SK-N-SH (cell line): ENCODE results near the gene CDCP1. TPM values are rescaled to one million over a fixed set of nuclear protein-coding genes. Genes with fewer than 3 reads are reported as not detected.

Experiments
- CTCF ChIA-PET: fragments of 300-600, 350-600 bp; formaldehyde crosslinking; extraction: SDS; loops from one replicate; lab custom pipeline; 2021; lab: Yijun Ruan, JAX
- POLR2A ChIA-PET: fragments of 350-600 bp; sonication (Branson Sonifier 250); formaldehyde crosslinking; extraction: SDS; loops from one replicate; lab custom pipeline; 2020; ENCODE audit warnings: antibody characterized with exemption, inconsistent platforms; lab: Yijun Ruan, JAX
- DNase-seq: peaks from one replicate; pipeline ENCODE4 v3.0.0; 2012
- H2AFZ ChIP-seq: fragments of 200-600 bp; sonication (generic); 2 replicates; pipeline ENCODE4 v1.8.1; 2016; ENCODE audit warnings: antibody characterized with exemption, mild to moderate bottlenecking, low read depth
- H3F3A ChIP-seq: fragments of 200-600 bp; sonication (generic); replicated peaks from 2 replicates; pipeline ENCODE3; 2016; ENCODE audit warnings: antibody characterized with exemption, mild to moderate bottlenecking; ENCODE audit not compliant: insufficient read depth
- H3K27ac ChIP-seq, 2 experiments: fragments of 200-500 bp in 1 of 2; fragments of 200-600 bp in 1 of 2; sonication (Bioruptor generic) in 1 of 2; sonication (generic), shearing (Covaris generic) in 1 of 2; 2 replicates each; pipeline versions ENCODE4 v1.5.1 to v1.6.1; 2014 to 2016; ENCODE audit warnings: low read depth in 2 of 2, inconsistent platforms in 1 of 2, low read length in 1 of 2, mild to moderate bottlenecking in 1 of 2, mixed read lengths in 1 of 2
- H3K27me3 ChIP-seq: fragments of 200-600 bp; sonication (generic), shearing (Covaris generic); 2 replicates; pipeline ENCODE4 v1.6.1; 2016; ENCODE audit warnings: mixed run types; ENCODE audit not compliant: insufficient read depth
- H3K36me3 ChIP-seq, 2 experiments: fragments of 200-500 bp in 1 of 2; fragments of 200-600 bp in 1 of 2; sonication (Bioruptor generic) in 1 of 2; sonication (generic) in 1 of 2; replicated peaks in 1 of 2; 2 replicates each; pipeline versions ENCODE3 to v1.5.1; 2014 to 2016; ENCODE audit warnings: low read length in 1 of 2, mild to moderate bottlenecking in 1 of 2; ENCODE audit not compliant: insufficient read depth in 2 of 2, control insufficient read depth in 1 of 2
- H3K4me1 ChIP-seq, 2 experiments: fragments of 200-500 bp in 1 of 2; fragments of 200-600 bp in 1 of 2; sonication (Bioruptor generic) in 1 of 2; sonication (generic), shearing (Covaris generic) in 1 of 2; 2 replicates each; pipeline versions ENCODE4 v1.5.1 to v1.6.1; 2014 to 2016; ENCODE audit warnings: low read depth in 1 of 2, low read length in 1 of 2, mixed run types in 1 of 2; ENCODE audit not compliant: insufficient read depth in 2 of 2, control insufficient read depth in 1 of 2
- H3K4me2 ChIP-seq: fragments of 200-600 bp; sonication (generic), shearing (Covaris generic); 2 replicates; pipeline ENCODE4 v1.6.1; 2017; ENCODE audit warnings: mixed run types
- H3K4me3 ChIP-seq, 2 experiments: fragments of 200-500 bp in 1 of 2; fragments of 200-600 bp in 1 of 2; sonication (Bioruptor generic) in 1 of 2; sonication (generic), shearing (Covaris generic) in 1 of 2; 2 replicates each; pipeline versions ENCODE4 v1.5.1 to v1.8.1; 2014 to 2016; ENCODE audit warnings: low read depth in 2 of 2, inconsistent platforms in 1 of 2, low read length in 1 of 2, mild to moderate bottlenecking in 1 of 2, mixed read lengths in 1 of 2, moderate library complexity in 1 of 2
- H3K79me2 ChIP-seq: fragments of 200-600 bp; sonication (generic); 2 replicates; pipeline ENCODE4 v1.8.1; 2017; ENCODE audit warnings: mild to moderate bottlenecking; ENCODE audit not compliant: insufficient read depth
- H3K9ac ChIP-seq: fragments of 200-600 bp; sonication (generic); 2 replicates; pipeline ENCODE4 v1.6.1; 2017; ENCODE audit warnings: mixed run types
- H3K9me2 ChIP-seq: fragments of 200-600 bp; sonication (generic); 2 replicates; pipeline ENCODE4 v1.6.1; 2017; ENCODE audit warnings: mixed run types
- H3K9me3 ChIP-seq: fragments of 200-600 bp; sonication (generic); 2 replicates; pipeline ENCODE4 v1.6.1; 2017; ENCODE audit warnings: mixed run types, mild to moderate bottlenecking, moderate library complexity
- H4K20me1 ChIP-seq: fragments of 200-600 bp; sonication (generic); 2 replicates; pipeline ENCODE4 v1.6.1; 2017; ENCODE audit warnings: mild to moderate bottlenecking, mixed run types; ENCODE audit not compliant: insufficient read depth
- ELF1 ChIP-seq: IDR thresholded peaks from 2 replicates; pipeline ENCODE4 v1.4.0; 2012
- EP300 ChIP-seq, 2 experiments: IDR thresholded peaks; 2 replicates each; pipeline versions ENCODE4 v1.4.0 to v1.6.1; 2012; ENCODE audit warnings: borderline replicate concordance in 1 of 2, low read depth in 1 of 2, low read length in 1 of 2
- GABPA ChIP-seq: IDR thresholded peaks from 2 replicates; pipeline ENCODE4 v1.4.0; 2012; ENCODE audit warnings: low read depth, mild to moderate bottlenecking
- IRF3 ChIP-seq: fragments of 150-350 bp; IDR thresholded peaks from 2 replicates; pipeline ENCODE4 v1.6.1; 2016; ENCODE audit warnings: mild to moderate bottlenecking, low read depth, low read length
- MAX ChIP-seq: IDR thresholded peaks from 2 replicates; pipeline ENCODE4 v1.4.0; 2012; ENCODE audit warnings: low read depth
- NFIC ChIP-seq: IDR thresholded peaks from 2 replicates; pipeline ENCODE4 v1.4.0; 2012; ENCODE audit warnings: borderline replicate concordance
- PBX3 ChIP-seq: IDR thresholded peaks from 2 replicates; pipeline ENCODE4; 2012
- POLR2AphosphoS5 ChIP-seq: IDR thresholded peaks from 2 replicates; pipeline ENCODE4 v1.6.1; 2012; ENCODE audit warnings: low read depth, low read length
- SIN3A ChIP-seq: IDR thresholded peaks from 2 replicates; pipeline ENCODE4 v1.6.1; 2012; ENCODE audit warnings: low read depth, mild to moderate bottlenecking, low read length, moderate library complexity, borderline replicate concordance
- SMC3 ChIP-seq: IDR thresholded peaks from 2 replicates; pipeline ENCODE4 v1.6.1; 2012; ENCODE audit warnings: low read depth, low read length, improper control_type of control experiment
- TCF12 ChIP-seq: IDR thresholded peaks from 2 replicates; pipeline ENCODE4 v1.4.0; 2012
- TEAD4 ChIP-seq: IDR thresholded peaks from 2 replicates; pipeline ENCODE4 v1.4.0; 2012; ENCODE audit warnings: mild to moderate bottlenecking, borderline replicate concordance; ENCODE audit not compliant: insufficient read depth
- USF1 ChIP-seq: IDR thresholded peaks from 2 replicates; pipeline ENCODE4 v1.4.0; 2012; ENCODE audit warnings: low read depth, borderline replicate concordance
- USF2 ChIP-seq: fragments of 150-350 bp; IDR thresholded peaks from 2 replicates; pipeline ENCODE4 v1.6.1; 2017; ENCODE audit warnings: antibody characterized with exemption, low read length, low read depth, borderline replicate concordance
- ZBTB33 ChIP-seq: IDR thresholded peaks from 2 replicates; pipeline ENCODE4 v1.4.0; 2012; ENCODE audit warnings: low read depth, borderline replicate concordance
- WGBS: methylation state at CpG from one replicate; pipeline ENCODE4 v1.1.6; 2017; ENCODE audit warnings: low lambda C conversion rate; 5-methylcytosine and 5-hydroxymethylcytosine counted together
- polyA plus RNA-seq, 3 experiments: library from polyadenylated mRNA; depleted of rRNA; stranded (reverse); fragments of >200 nt; gene quantifications; 2 replicates each; pipeline ENCODE4 v1.2.3, GENCODE V29; 2012

Gene CDCP1
- polyA plus RNA-seq, 1 of the 3 experiments (the other 2 are of a cell fraction) = 3.6 TPM

- no peaks in the 10 kb centered on the region for H3K79me2 ChIP-seq
- no peak overlapping the region for H3K4me3 ChIP-seq
- no peaks in the 10 kb centered on the region for H3K27me3 ChIP-seq
- no peak overlapping the region for H3K9ac ChIP-seq
- H3K27ac ChIP-seq = no peak overlapping the region
- peaks cover 0 to 11% of the 10 kb centered on the region in 2 experiments; a peak in 2 of 4 replicates for H3K4me1 ChIP-seq
- H3K4me2 ChIP-seq = no peak overlapping the region
- TF ChIP-seq PBX3 (no peak), GABPA (no peak), ZBTB33 (no peak), ELF1 (no peak), EP300 (IDR thresholded peaks at IDR 0.05; ENCODE audit: borderline replicate concordance in 1 of 2, low read depth in 1 of 2, low read length in 1 of 2) (no peak), MAX (no peak), TCF12 (no peak), SMC3 (no peak), IRF3 (no peak), SIN3A (no peak), POLR2AphosphoS5 (no peak), NFIC (no peak), USF2 (no peak), USF1 (no peak), TEAD4 (no peak)
- ChIA-PET CTCF (interaction anchor here (0.9 to 1.6 kb wide), 3 partner anchors 72 to 98 kb away, joined by 3 to 7 read pairs (median 3); no protein-coding TSS in a partner anchor), POLR2A (no interaction called here)
- no peak for DNase-seq
- H3K9me3 ChIP-seq = no peaks in the 10 kb centered on the region
- H3K9me2 ChIP-seq = no peaks in the 10 kb centered on the region
- H2AFZ ChIP-seq = no peak overlapping the region
- no peaks in the 10 kb centered on the region for H4K20me1 ChIP-seq
- no peaks in the 10 kb centered on the region for H3K36me3 ChIP-seq
- H3F3A ChIP-seq = no peaks in the 10 kb centered on the region
- 88% methylated on average over 6 of the region's 6 CpGs for WGBS
Measured at GRCh38 chr3:45113625-45114050, 32.5 kb downstream of the CDCP1 start.
